OCI-LY7 (cell line): ENCODE results near the gene CCNF.

Experiments used
- CTCF ChIP-seq: fragments of 200-600 bp; sonication (generic); conservative IDR thresholded peaks from 2 replicates; pipeline ENCODE4 v1.5.1; 2014; ENCODE audit warnings: mild to moderate bottlenecking, antibody characterized with exemption, low read length, moderate library complexity, mixed read lengths
- EZH2phosphoT487 ChIP-seq: fragments of 200-600 bp; sonication (generic); IDR thresholded peaks from 2 replicates; pipeline ENCODE4 v1.6.1; 2018; ENCODE audit warnings: low read depth, borderline replicate concordance, mild to moderate bottlenecking, mixed run types, antibody characterized with exemption, low read length, moderate library complexity, mixed read lengths

GRCh38 chr16:2439598-2439997 lies 10.4 kb downstream of the CCNF start:
- TF ChIP-seq CTCF = no peak
- no peak for TF ChIP-seq EZH2phosphoT487
